H9 (cell line): Measurements from ENCODE around the gene CNIH1. TPM values are rescaled to one million over a fixed set of nuclear protein-coding genes. Genes with fewer than 3 reads are reported as not detected.
"Not testable (repeated sequence)": the region's sequence is repeated elsewhere in the genome, so short reads cannot be mapped to it uniquely, and the experiment has no call there.

Experiments used
- DNase-seq: peaks from one replicate; pipeline ENCODE4 v3.0.0-alpha.2; 2017
- H2AFZ ChIP-seq: one replicate; pipeline ENCODE4 v1.6.1; 2013; ENCODE audit warnings: mild to moderate bottlenecking, low read length, control low read depth, moderate library complexity
- H2AK5ac ChIP-seq: 2 replicates; pipeline ENCODE4 v1.6.1; 2013; ENCODE audit warnings: low read length, control low read depth, mixed read lengths; ENCODE audit not compliant: insufficient read length
- H2BK120ac ChIP-seq: one replicate; pipeline ENCODE4 v1.6.1; 2013; ENCODE audit warnings: low read depth, mild to moderate bottlenecking, low read length, control low read depth, inconsistent platforms; ENCODE audit not compliant: poor library complexity, severe bottlenecking
- H2BK12ac ChIP-seq: 2 replicates; pipeline ENCODE4 v1.6.1; 2013; ENCODE audit warnings: low read length, control low read depth, mixed read lengths, low read depth; ENCODE audit not compliant: insufficient read length
- H2BK15ac ChIP-seq: 2 replicates; pipeline ENCODE4 v1.6.1; 2013; ENCODE audit warnings: low read depth, low read length, control low read depth
- H2BK20ac ChIP-seq: one replicate; pipeline ENCODE4 v1.6.1; 2013; ENCODE audit warnings: low read depth, mild to moderate bottlenecking, low read length, control low read depth, inconsistent platforms; ENCODE audit not compliant: poor library complexity, severe bottlenecking
- H2BK5ac ChIP-seq: 2 replicates; pipeline ENCODE4 v1.6.1; 2013; ENCODE audit warnings: low read length, control low read depth, mixed read lengths; ENCODE audit not compliant: insufficient read length
- H3K14ac ChIP-seq: 2 replicates; pipeline ENCODE4 v1.6.1; 2013; ENCODE audit warnings: low read length, control low read depth; ENCODE audit not compliant: insufficient read depth
- H3K18ac ChIP-seq: 2 replicates; pipeline ENCODE4 v1.6.1; 2013; ENCODE audit warnings: low read depth, mild to moderate bottlenecking, mixed read lengths, low read length, control low read depth; ENCODE audit not compliant: insufficient read length
- H3K23ac ChIP-seq: 2 replicates; pipeline ENCODE4 v1.6.1; 2013; ENCODE audit warnings: low read length, control low read depth, mixed read lengths, low read depth; ENCODE audit not compliant: insufficient read length
- H3K23me2 ChIP-seq: 2 replicates; pipeline ENCODE4 v1.6.1; 2013; ENCODE audit warnings: low read depth, mild to moderate bottlenecking, mixed read lengths, low read length, control low read depth; ENCODE audit not compliant: insufficient read length, poor library complexity, severe bottlenecking
- H3K27ac ChIP-seq: 2 replicates; pipeline ENCODE4 v1.5.1; 2013; ENCODE audit warnings: low read length, control low read depth, mixed read lengths, low read depth; ENCODE audit not compliant: insufficient read length
- H3K27me3 ChIP-seq: 2 replicates; pipeline ENCODE4 v1.6.1; 2013; ENCODE audit warnings: low read length, control low read depth, inconsistent platforms; ENCODE audit not compliant: insufficient read depth
- H3K4ac ChIP-seq: 2 replicates; pipeline ENCODE4 v1.6.1; 2013; ENCODE audit warnings: low read depth, mild to moderate bottlenecking, control low read depth, inconsistent platforms, low read length, moderate library complexity
- H3K4me1 ChIP-seq: 2 replicates; pipeline ENCODE4 v1.6.1; 2013; ENCODE audit warnings: low read length, control low read depth, inconsistent platforms; ENCODE audit not compliant: insufficient read depth
- H3K4me2 ChIP-seq: 2 replicates; pipeline ENCODE4 v1.6.1; 2013; ENCODE audit warnings: low read length, control low read depth, mixed read lengths; ENCODE audit not compliant: insufficient read length, insufficient read depth
- H3K56ac ChIP-seq: 2 replicates; pipeline ENCODE4 v1.6.1; 2013; ENCODE audit warnings: low read depth, mild to moderate bottlenecking, mixed read lengths, low read length, control low read depth; ENCODE audit not compliant: insufficient read length
- H3K79me1 ChIP-seq: 2 replicates; pipeline ENCODE4 v1.6.1; 2013; ENCODE audit warnings: low read depth, mild to moderate bottlenecking, moderate library complexity, low read length, control low read depth, inconsistent platforms; ENCODE audit not compliant: insufficient read depth, poor library complexity, severe bottlenecking
- H3K79me2 ChIP-seq: 2 replicates; pipeline ENCODE4 v1.6.1; 2013; ENCODE audit warnings: low read length, control low read depth, inconsistent platforms; ENCODE audit not compliant: insufficient read depth
- H3K9ac ChIP-seq: 2 replicates; pipeline ENCODE4 v1.6.1; 2013; ENCODE audit warnings: low read length, control low read depth, mixed read lengths; ENCODE audit not compliant: insufficient read length; ENCODE audit errors: extremely low read depth
- H3K9me3 ChIP-seq: one replicate; pipeline ENCODE4 v1.6.1; 2013; ENCODE audit warnings: low read depth, low read length, inconsistent platforms; ENCODE audit not compliant: control insufficient read depth
- H3T11ph ChIP-seq: one replicate; pipeline ENCODE4 v1.6.1; 2013; ENCODE audit warnings: mild to moderate bottlenecking, low read length, control low read depth, inconsistent platforms
- H4K20me1 ChIP-seq: one replicate; pipeline ENCODE4 v1.6.1; 2013; ENCODE audit not compliant: control insufficient read depth, insufficient read length, insufficient read depth
- H4K5ac ChIP-seq: 2 replicates; pipeline ENCODE4 v1.6.1; 2013; ENCODE audit warnings: low read depth, mild to moderate bottlenecking, mixed read lengths, low read length, control low read depth; ENCODE audit not compliant: insufficient read length
- H4K8ac ChIP-seq: replicated peaks from 2 replicates; pipeline ENCODE4 v1.6.1; 2013; ENCODE audit warnings: low read length, control low read depth, mixed read lengths, low read depth; ENCODE audit not compliant: insufficient read length
- H4K91ac ChIP-seq: 2 replicates; pipeline ENCODE4 v1.6.1; 2013; ENCODE audit warnings: low read depth, mild to moderate bottlenecking, moderate library complexity, mixed read lengths, low read length, control low read depth; ENCODE audit not compliant: insufficient read length
- H3K27ac Mint-ChIP-seq, 3 experiments: 2 replicates in 2 of 3; 3 replicates in 1 of 3; pipeline ENCODE4 v1.8.0; 2020 to 2021; ENCODE audit warnings: mixed read lengths in 3 of 3, mild to moderate bottlenecking in 1 of 3, moderate library complexity in 1 of 3
- H3K27me3 Mint-ChIP-seq: 2 replicates; pipeline ENCODE4 v1.8.0; 2021; ENCODE audit warnings: low read depth, mild to moderate bottlenecking, moderate library complexity, mixed read lengths
- H3K36me3 Mint-ChIP-seq, 3 experiments: 2 replicates in 2 of 3; 3 replicates in 1 of 3; pipeline ENCODE4 v1.8.0; 2020 to 2021; ENCODE audit warnings: low read depth in 3 of 3, mixed read lengths in 3 of 3; ENCODE audit not compliant: insufficient read depth in 1 of 3
- H3K4me1 Mint-ChIP-seq, 2 experiments: 2 replicates each; pipeline ENCODE4 v1.8.0; 2020; ENCODE audit warnings: mixed read lengths in 2 of 2
- H3K4me3 Mint-ChIP-seq, 2 experiments: 2 replicates in 1 of 2; 3 replicates in 1 of 2; pipeline ENCODE4 v1.8.0; 2020 to 2021; ENCODE audit warnings: mild to moderate bottlenecking in 2 of 2, mixed read lengths in 2 of 2, moderate library complexity in 1 of 2
- H3K9me3 Mint-ChIP-seq, 2 experiments: 2 replicates in 1 of 2; 3 replicates in 1 of 2; pipeline ENCODE4 v1.8.0; 2020; ENCODE audit warnings: mild to moderate bottlenecking in 2 of 2, mixed read lengths in 2 of 2, moderate library complexity in 1 of 2
- CTCF ChIP-seq: fragments of 200-600 bp; sonication (generic); conservative IDR thresholded peaks from 3 replicates; pipeline ENCODE4 v1.8.0; 2021; ENCODE audit warnings: antibody characterized with exemption, mild to moderate bottlenecking
- WGBS: extraction: QIAGEN DNeasy Blood & Tissue Kit; methylation state at CpG from one replicate; pipeline ENCODE4 v1.1.7; 2013; ENCODE audit warnings: missing lambda C conversion rate, low lambda C conversion rate, mixed read lengths; ENCODE audit not compliant: insufficient read length; ENCODE audit errors: extremely low coverage; 5-methylcytosine and 5-hydroxymethylcytosine counted together
- total RNA-seq: library from RNA; stranded (reverse); gene quantifications from 2 replicates; pipeline ENCODE4 v1.2.1, GENCODE V29; 2021

CNIH1 gene
- total RNA-seq, 1 experiment from 2014 or later = 99.3 TPM

- no peak overlapping the region for H4K5ac ChIP-seq
- H3K9me3 ChIP-seq = no peaks in the 10 kb centered on the region
- H2BK120ac ChIP-seq = no peak overlapping the region
- no peak overlapping the region for H2BK5ac ChIP-seq
- no peak overlapping the region for H2AFZ ChIP-seq
- no peak overlapping the region for H3K18ac ChIP-seq
- no peak overlapping the region for H2BK20ac ChIP-seq
- no peak for DNase-seq
- H2BK15ac ChIP-seq = no peak overlapping the region
- H3K9me3 Mint-ChIP-seq = no peaks in the 10 kb centered on the region
- H2AK5ac ChIP-seq = no peak overlapping the region
- no peak overlapping the region for H4K91ac ChIP-seq
- no peak overlapping the region for H3K27ac ChIP-seq
- H3K4me3 Mint-ChIP-seq = no peak overlapping the region
- peaks cover 3% of the 10 kb centered on the region for H3K79me1 ChIP-seq
- H3T11ph ChIP-seq = no peak overlapping the region
- no peak overlapping the region for H4K8ac ChIP-seq
- no peak overlapping the region for H3K9ac ChIP-seq
- no peaks in the 10 kb centered on the region; the same call in 1 of the 2 replicates for H3K4me1 ChIP-seq
- no peaks in the 10 kb centered on the region; the same call in 1 of the 2 replicates for H3K27me3 ChIP-seq
- TF ChIP-seq CTCF = no peak
- no peak overlapping the region for H3K23ac ChIP-seq
- H3K56ac ChIP-seq = no peak overlapping the region
- no peaks in the 10 kb centered on the region for H4K20me1 ChIP-seq
- H3K4me2 ChIP-seq = no peak overlapping the region
- H3K27ac Mint-ChIP-seq = no peak overlapping the region
- WGBS = no CpG with 5 or more reads among the region's 18 CpGs
- no peak overlapping the region for H3K4ac ChIP-seq
- peaks cover 9 to 11% (median 10%) of the 10 kb centered on the region in 3 experiments; a peak in 6 of 7 replicates for H3K36me3 Mint-ChIP-seq
- peaks cover 11% of the 10 kb centered on the region; the same call in 1 of the 2 replicates for H3K79me2 ChIP-seq
- H3K23me2 ChIP-seq = peaks cover 4% of the 10 kb centered on the region
- no peaks in the 10 kb centered on the region for H3K27me3 Mint-ChIP-seq
- H3K4me1 Mint-ChIP-seq = peaks cover 15 to 24% of the 10 kb centered on the region in 2 experiments
- H2BK12ac ChIP-seq = no peak overlapping the region
- H3K14ac ChIP-seq = no peak overlapping the region; the same call in 1 of the 2 replicates
Measured at GRCh38 chr14:54443981-54444380, 2.8 kb upstream of the CNIH1 start.

GRCh38 chr14:54442961-54443360, 1.8 kb upstream of the CNIH1 start:
- not testable (repeated sequence) for H3K9me3 Mint-ChIP-seq, H3K27me3 Mint-ChIP-seq, H3K56ac ChIP-seq, H4K91ac ChIP-seq, H2AK5ac ChIP-seq, H3K23me2 ChIP-seq, H2BK120ac ChIP-seq, H2AFZ ChIP-seq, H3K14ac ChIP-seq, H4K5ac ChIP-seq, H2BK15ac ChIP-seq, H3K9me3 ChIP-seq, H2BK20ac ChIP-seq, H4K20me1 ChIP-seq, H2BK5ac ChIP-seq, H3K4me2 ChIP-seq, H3K18ac ChIP-seq, H3K4me1 ChIP-seq, H3K79me1 ChIP-seq, H3K27me3 ChIP-seq, H3K27ac Mint-ChIP-seq, H3T11ph ChIP-seq, H3K4me3 Mint-ChIP-seq, H3K4ac ChIP-seq, H4K8ac ChIP-seq, H2BK12ac ChIP-seq, DNase-seq, H3K23ac ChIP-seq, H3K9ac ChIP-seq, H3K27ac ChIP-seq
- H3K79me2 ChIP-seq = peaks cover 16% of the 10 kb centered on the region; the same call in 1 of the 2 replicates
- peaks cover 10 to 13% (median 11%) of the 10 kb centered on the region in 3 experiments; a peak in 6 of 7 replicates for H3K36me3 Mint-ChIP-seq
- peaks cover 22 to 34% of the 10 kb centered on the region in 2 experiments for H3K4me1 Mint-ChIP-seq
- no CpG with 5 or more reads among the region's 23 CpGs for WGBS
